T-helper 9 cell (primary cell): ENCODE measurements around the gene TFG.

ENCODE experiments used
- DNase-seq: peaks from one replicate; pipeline ENCODE4 v3.0.0-alpha.2; 2020

The TFG gene

GRCh38 chr3:100759159-100759558 is 49.9 kb downstream of the TFG start:
- no peak for DNase-seq

GRCh38 chr3:100759950-100760349 is 50.7 kb downstream of the TFG start:
- no peak for DNase-seq

DNA sequence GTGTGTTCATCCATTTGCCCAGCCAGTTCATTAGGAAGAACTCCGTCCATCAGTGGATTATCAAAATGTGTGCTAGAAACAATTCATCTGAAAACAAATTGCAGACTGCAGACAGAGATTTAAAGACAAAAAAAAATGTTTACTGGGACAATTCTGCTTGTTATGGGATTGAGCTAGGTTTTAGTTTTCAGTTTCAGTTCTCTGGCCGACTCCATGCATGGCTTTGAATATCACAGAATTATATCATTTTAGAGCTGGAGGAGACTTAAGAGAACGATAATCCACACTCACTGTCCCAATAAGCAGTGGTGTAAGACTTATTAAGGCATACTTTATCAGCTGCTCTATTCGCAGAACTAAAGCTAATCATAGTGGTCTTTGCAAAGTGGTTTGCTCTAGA is 51.1 kb downstream of the TFG start:
- DNase-seq = no peak

DNA sequence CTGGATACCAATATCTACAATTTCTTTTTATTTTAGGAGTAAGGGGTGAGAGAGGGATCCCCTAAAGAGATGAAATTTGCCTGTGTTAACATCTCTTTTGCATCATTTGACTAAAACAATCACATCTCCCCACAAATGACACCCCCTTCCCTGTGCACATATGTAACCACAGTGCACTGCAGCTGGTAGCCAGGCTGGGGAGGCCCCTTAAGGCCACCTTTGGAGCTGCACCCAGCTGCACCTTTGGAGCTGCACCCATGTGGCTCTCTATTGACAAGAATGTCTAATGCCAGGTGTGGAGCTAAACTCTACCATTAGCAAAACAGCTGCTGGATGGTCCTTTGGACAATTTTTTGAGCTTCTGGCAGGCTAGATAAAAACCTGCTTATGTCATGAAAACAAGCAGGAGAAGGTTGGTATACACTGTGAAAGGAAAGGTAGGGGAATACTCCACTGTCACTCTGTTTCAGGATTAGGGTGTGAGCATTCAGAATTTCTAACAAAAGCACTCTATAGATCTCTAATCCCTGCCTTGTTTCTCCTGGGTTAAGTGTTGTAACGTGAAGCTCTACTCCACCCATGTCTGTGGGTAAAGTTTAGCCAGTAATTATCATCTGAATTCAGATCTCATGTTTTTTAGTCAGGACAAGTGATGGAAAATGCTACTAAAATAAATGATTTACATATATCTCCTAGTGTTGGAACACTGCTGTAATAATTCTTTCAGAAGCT is 52.1 kb downstream of the TFG start:
- DNase-seq = no peak

- no peak for DNase-seq
Measured at GRCh38 chr3:100761951-100762350, 52.7 kb downstream of the TFG start.

DNA sequence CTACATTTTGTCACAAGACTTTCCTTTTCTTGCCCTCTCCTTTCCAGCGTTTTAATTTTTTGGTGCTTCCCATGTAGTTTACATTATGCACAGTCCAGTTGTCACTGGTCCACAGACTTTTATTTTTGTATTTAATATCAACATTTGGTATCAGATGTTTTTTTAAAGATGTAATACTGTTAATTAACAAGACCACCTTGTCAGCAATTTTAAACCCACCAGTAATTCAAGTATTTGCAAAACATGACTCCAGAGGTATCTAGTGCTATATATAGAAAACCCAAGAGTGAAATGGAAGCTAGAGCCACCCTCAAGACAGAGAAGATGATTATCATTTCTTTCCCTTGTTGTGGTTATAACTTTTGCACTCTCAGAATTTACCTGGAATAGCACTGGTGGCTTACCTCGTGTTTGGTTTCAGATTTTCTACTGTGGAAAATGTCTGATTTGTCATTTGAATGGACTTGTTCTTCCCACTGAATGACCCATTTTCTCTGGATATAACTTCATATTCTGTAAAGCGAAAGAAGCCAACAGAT is 56.2 kb downstream of the TFG start:
- DNase-seq = no peak

- no peak for DNase-seq
Measured at GRCh38 chr3:100766069-100766468, 56.8 kb downstream of the TFG start.

DNA sequence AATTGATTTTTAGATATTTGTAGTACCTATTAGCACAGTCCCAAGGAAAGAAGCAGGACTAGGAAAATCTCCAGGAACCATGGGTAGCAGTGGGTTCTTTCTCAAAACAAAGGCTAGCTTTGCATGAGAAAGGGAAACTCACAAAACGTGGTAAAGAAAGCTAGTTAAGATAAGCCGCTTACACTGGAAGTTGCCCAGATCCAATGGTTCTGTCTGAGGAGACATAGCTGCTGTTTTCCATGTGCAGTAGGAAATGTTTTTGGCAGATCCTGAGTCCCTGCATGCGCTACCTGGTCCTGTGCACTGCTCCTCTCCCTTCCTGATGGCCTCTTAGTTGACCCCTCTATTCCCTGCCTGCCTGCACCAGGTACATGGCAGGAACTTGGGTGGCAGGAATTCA is 60.4 kb downstream of the TFG start:
- no peak for DNase-seq

GRCh38 chr3:100775226-100775625 is 65.9 kb downstream of the TFG start:
- no peak for DNase-seq

GRCh38 chr3:100775669-100776068 is 66.4 kb downstream of the TFG start:
- DNase-seq = no peak

DNA sequence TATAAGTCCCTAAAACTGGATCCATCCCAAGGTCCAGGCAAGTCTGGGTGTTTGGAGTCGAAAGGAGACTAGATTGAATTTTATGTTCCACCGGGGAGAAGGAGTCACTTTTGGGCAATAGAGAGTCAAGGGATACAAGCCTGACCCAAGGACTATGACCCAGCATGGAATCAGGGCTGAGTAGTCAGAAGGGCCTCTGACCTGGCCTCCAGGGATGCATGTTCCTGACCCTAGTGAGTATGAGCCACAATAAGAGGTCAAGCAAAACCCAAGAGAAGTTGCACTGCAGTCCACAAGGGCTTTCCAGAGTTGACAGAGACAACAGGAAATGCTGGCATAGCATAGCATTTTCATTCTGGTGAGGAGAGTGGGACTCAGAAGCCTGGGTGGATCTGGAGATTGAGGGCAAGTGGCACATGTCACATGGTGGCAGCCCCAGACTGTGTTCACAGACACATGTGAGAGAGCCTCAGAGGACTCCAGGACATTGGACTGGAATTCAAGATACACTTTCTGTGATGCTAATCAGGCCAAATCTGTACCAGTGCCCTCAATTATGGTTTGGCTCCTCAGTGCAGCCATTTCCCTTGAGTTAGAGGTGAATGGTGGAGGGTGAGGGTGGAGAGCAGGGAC is 66.9 kb downstream of the TFG start:
- DNase-seq = no peak

DNA sequence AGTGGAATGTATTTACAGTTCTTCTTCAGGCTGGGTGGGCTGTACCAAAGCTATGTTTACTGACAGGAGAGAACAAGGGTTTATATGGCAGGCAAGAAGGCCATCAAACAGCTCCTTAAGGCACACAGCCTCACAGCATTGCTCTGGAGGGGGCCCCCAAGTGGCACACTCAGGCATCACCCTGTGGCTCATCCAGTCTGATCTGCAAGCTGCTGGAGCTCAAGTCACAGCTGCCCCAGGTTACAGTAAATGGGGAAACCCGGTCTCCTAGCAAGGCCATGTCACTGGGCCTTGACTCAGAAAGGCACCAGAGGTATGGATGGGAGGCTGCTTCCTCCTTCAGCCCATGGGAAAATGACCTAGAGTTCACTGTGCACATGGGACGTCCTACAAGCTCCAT is 67.5 kb downstream of the TFG start:
- DNase-seq = no peak

- DNase-seq = no peak
Measured at GRCh38 chr3:100777271-100777670, 68.0 kb downstream of the TFG start.

DNA sequence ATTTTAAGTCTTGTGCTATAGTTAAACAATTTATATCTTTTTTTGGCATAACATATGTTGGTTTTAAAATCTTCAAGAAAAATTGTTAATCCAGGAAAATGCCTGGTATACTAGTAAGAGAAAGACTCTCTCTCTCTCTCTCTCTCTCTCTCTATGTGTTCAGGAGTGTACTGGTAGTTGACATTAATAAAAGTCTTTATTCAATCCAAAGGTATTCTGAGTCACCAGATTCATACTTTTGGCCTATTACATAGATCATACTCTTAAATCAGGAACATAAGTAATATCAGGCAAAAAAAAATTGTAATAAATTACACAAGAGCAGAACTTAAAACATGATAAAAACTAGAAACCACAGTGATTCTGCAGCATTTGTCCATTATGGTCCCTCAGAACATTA is 70.2 kb downstream of the TFG start:
- DNase-seq = no peak

- DNase-seq = no peak
Measured at GRCh38 chr3:100780071-100780622, 70.9 kb downstream of the TFG start.

- DNase-seq = no peak
Measured at GRCh38 chr3:100781301-100781700, 72.0 kb downstream of the TFG start.

GRCh38 chr3:100782348-100782747 is 73.1 kb downstream of the TFG start:
- DNase-seq = no peak

DNA sequence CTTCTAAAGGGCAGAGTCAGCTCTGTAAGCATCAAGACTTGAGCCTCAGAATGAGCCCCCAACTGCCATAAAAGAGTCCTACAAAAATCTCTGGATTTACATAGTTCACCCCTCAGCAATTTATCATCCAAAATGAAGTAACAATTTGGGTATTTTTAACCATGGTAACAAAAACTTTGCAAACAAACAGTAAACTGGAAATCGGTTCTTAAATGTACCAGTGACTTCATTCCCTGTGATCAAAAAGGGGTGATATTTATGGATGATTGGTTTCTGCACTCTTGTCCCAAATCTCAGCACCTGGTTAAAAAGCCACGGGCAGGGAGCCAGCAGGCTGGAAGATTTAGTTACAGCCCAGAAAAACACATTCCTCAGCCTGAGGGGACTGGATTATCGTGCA is 73.6 kb downstream of the TFG start:
- no peak for DNase-seq

GRCh38 chr3:100783619-100784018 is 74.3 kb downstream of the TFG start:
- DNase-seq = no peak

DNA sequence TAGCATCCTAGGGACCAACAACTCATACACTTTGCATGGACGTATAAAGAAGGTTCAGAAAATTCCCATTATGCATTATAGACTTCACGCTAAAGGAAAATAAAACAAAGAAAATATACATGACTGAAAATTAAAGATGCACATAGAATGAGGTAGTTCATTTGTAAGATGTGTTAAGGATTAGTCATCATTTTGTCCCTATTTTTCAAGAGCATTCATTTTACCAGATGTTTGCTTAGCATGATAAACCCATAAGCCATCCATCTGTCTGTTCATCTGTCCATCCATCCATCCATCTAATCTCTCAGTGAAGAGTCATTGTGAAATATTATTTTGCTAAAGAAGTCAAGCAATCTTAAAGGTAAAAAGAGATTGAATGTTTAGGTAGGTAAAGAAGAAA is 80.3 kb downstream of the TFG start:
- DNase-seq = no peak

- DNase-seq = no peak
Measured at GRCh38 chr3:100796556-100796955, 87.3 kb downstream of the TFG start.

DNA sequence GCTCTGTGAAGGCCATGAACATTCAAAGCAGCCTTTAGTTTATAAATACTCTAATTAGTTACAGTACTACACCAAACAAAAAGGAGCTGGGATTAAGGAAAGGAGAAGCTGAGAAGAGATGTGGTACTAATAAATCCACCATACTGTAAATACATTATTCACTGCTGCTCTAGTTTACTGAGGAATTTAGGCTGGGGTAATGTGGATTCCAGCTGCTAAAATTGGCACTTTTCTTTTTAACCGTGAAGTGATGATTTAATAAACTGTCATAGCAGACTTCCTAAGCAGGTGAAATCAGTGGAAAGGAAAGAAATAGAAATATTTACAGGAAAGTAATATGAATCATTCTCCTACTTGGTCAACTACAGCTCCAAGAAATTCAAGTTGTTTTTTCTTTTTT is 88.7 kb downstream of the TFG start:
- no peak for DNase-seq
